Parathyroid adenoma (tissue), 2 donors: ENCODE results near the gene PCED1B.

Experiments used
- H2AFZ ChIP-seq: fragments of 300-600 bp; sonication (generic); one replicate; pipeline ENCODE4 v1.7.0; 2017; ENCODE audit warnings: antibody characterized with exemption, mild to moderate bottlenecking
- H3K27ac ChIP-seq: fragments of 300-600 bp; sonication (generic); one replicate; pipeline ENCODE4 v1.7.0; 2017
- H3K27me3 ChIP-seq: fragments of 300-600 bp; sonication (generic); one replicate; pipeline ENCODE4 v1.7.0; 2017; ENCODE audit warnings: low read length; ENCODE audit not compliant: control insufficient read depth, insufficient read depth
- H3K36me3 ChIP-seq: fragments of 300-600 bp; sonication (generic); one replicate; pipeline ENCODE4 v1.7.0; 2017; ENCODE audit warnings: low read length; ENCODE audit not compliant: control insufficient read depth, insufficient read depth
- H3K4me1 ChIP-seq: fragments of 300-600 bp; sonication (generic); one replicate; pipeline ENCODE4 v1.7.0; 2017; ENCODE audit warnings: control low read depth
- H3K4me2 ChIP-seq: fragments of 300-600 bp; sonication (generic); one replicate; pipeline ENCODE4 v1.7.0; 2017; ENCODE audit warnings: low read length
- H3K4me3 ChIP-seq: fragments of 300-600 bp; sonication (generic); one replicate; pipeline ENCODE4 v1.7.0; 2017; ENCODE audit warnings: low read depth, low read length
- H3K79me2 ChIP-seq: fragments of 300-600 bp; sonication (generic); one replicate; pipeline ENCODE4 v1.7.0; 2017; ENCODE audit warnings: control low read depth
- H3K9ac ChIP-seq: fragments of 300-600 bp; sonication (generic); one replicate; pipeline ENCODE4 v1.7.0; 2017; ENCODE audit warnings: mild to moderate bottlenecking
- H3K9me3 ChIP-seq: fragments of 300-600 bp; sonication (generic); one replicate; pipeline ENCODE4 v1.7.0; 2017; ENCODE audit warnings: low read length; ENCODE audit not compliant: control insufficient read depth
- CTCF ChIP-seq: fragments of 300-600 bp; sonication (generic); IDR thresholded peaks from one replicate; pipeline ENCODE4 v1.7.0; 2017; ENCODE audit warnings: antibody characterized with exemption, mild to moderate bottlenecking
- donor health status: primary hyperparathyroidism.

The PCED1B gene

GRCh38 chr12:47159348-47159747 is 79.9 kb downstream of the PCED1B start:
- H3K9me3 ChIP-seq = no peaks in the 10 kb centered on the region
- H2AFZ ChIP-seq = no peak overlapping the region
- H3K9ac ChIP-seq = no peak overlapping the region
- H3K36me3 ChIP-seq = no peaks in the 10 kb centered on the region
- H3K4me2 ChIP-seq = no peak overlapping the region
- no peaks in the 10 kb centered on the region for H3K79me2 ChIP-seq
- H3K4me1 ChIP-seq = no peaks in the 10 kb centered on the region
- no peak overlapping the region for H3K4me3 ChIP-seq
- H3K27ac ChIP-seq = no peak overlapping the region
- H3K27me3 ChIP-seq = no peaks in the 10 kb centered on the region
- no peak for TF ChIP-seq CTCF

DNA sequence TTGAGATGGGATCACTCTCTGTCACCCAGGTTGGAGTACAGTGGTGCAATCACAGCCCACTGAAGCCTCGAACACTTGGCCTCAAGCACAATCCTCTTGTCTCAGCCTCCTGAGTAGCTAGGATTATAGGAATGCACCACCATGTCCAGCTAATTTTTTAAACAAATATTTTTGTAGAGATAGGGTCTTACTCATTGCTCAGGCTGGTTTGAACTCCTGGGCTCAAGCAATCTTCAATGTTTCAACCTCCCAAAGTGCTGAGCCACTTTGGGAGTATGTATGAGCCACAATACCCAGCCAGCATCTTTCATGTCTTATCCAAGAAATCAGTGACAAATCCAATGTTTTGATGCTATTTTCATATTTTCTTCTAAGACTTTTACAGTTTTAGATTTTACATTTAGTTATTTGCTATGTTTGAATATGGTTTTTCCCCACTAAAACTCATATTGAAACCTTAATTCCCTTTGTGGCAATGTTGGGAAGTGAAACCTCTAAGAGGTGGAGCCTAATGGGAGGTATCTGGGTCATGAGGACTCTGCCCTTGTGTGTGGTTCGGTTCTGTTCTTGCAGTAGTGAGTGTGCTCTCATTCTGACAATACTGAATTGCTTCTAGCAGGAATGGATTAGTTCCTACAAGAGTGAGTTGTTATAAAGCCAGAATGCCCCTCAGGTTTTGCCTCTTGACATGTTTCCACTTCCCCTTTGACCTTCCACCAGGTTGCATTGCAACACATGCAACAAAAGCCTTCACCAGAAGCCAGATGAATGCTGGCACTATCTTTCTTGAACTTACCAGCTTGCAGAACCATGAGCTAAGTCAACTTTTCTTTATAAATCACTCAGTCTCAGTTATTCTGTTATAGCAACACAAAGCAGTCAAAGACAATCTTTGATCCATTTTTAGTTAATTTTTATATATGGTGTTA is 81.2 kb downstream of the PCED1B start:
- no peak overlapping the region for H3K9ac ChIP-seq
- H3K4me2 ChIP-seq = no peak overlapping the region
- no peak overlapping the region for H3K27ac ChIP-seq
- H2AFZ ChIP-seq = no peak overlapping the region
- H3K4me3 ChIP-seq = no peak overlapping the region
- TF ChIP-seq CTCF = no peak
- H3K79me2 ChIP-seq = no peaks in the 10 kb centered on the region
- H3K9me3 ChIP-seq = no peaks in the 10 kb centered on the region
- H3K27me3 ChIP-seq = no peaks in the 10 kb centered on the region
- no peaks in the 10 kb centered on the region for H3K4me1 ChIP-seq
- no peaks in the 10 kb centered on the region for H3K36me3 ChIP-seq

- no peak overlapping the region for H3K4me3 ChIP-seq
- no peak for TF ChIP-seq CTCF
- no peak overlapping the region for H2AFZ ChIP-seq
- no peak overlapping the region for H3K9ac ChIP-seq
- no peaks in the 10 kb centered on the region for H3K9me3 ChIP-seq
- H3K79me2 ChIP-seq = no peaks in the 10 kb centered on the region
- H3K36me3 ChIP-seq = no peaks in the 10 kb centered on the region
- H3K4me1 ChIP-seq = no peaks in the 10 kb centered on the region
- no peak overlapping the region for H3K4me2 ChIP-seq
- H3K27ac ChIP-seq = no peak overlapping the region
- no peaks in the 10 kb centered on the region for H3K27me3 ChIP-seq
Measured at GRCh38 chr12:47164116-47164515, 84.7 kb downstream of the PCED1B start.

GRCh38 chr12:47164724-47165439 is 85.5 kb downstream of the PCED1B start:
- no peak overlapping the region for H3K4me2 ChIP-seq
- H3K27me3 ChIP-seq = no peaks in the 10 kb centered on the region
- H3K9me3 ChIP-seq = no peaks in the 10 kb centered on the region
- H3K4me1 ChIP-seq = no peaks in the 10 kb centered on the region
- H3K36me3 ChIP-seq = no peaks in the 10 kb centered on the region
- no peaks in the 10 kb centered on the region for H3K79me2 ChIP-seq
- H3K27ac ChIP-seq = no peak overlapping the region
- TF ChIP-seq CTCF = no peak
- H2AFZ ChIP-seq = no peak overlapping the region
- H3K4me3 ChIP-seq = no peak overlapping the region
- no peak overlapping the region for H3K9ac ChIP-seq
